HepG2 (cell line): ENCODE results near the gene NOTCH2.
"Not testable (repeated sequence)": the region's sequence is repeated elsewhere in the genome, so short reads cannot be mapped to it uniquely, and the experiment has no call there.

Experiments
- CREB1 ChIP-seq, 2 experiments: fragments of 450-650 bp in 1 of 2; IDR thresholded peaks; 2 replicates each; pipeline ENCODE4 v1.6.1; 2016 to 2017; ENCODE audit warnings: control low read depth in 1 of 2, mild to moderate bottlenecking in 1 of 2, missing compliant biosample characterization in 1 of 2, missing genetic modification characterization in 1 of 2
- CTCF ChIP-seq: sonication (generic); formaldehyde crosslinking; IDR thresholded peaks from 2 replicates; pipeline ENCODE4 v1.5.0; 2020; ENCODE audit warnings: mild to moderate bottlenecking, missing genetic modification reagents, moderate library complexity
- HHEX ChIP-seq: IDR thresholded peaks from 2 replicates; pipeline ENCODE4 v1.6.1; 2016; ENCODE audit warnings: control low read depth
- MXD4 ChIP-seq: IDR thresholded peaks from 2 replicates; pipeline ENCODE4 v1.6.1; 2016; ENCODE audit warnings: mild to moderate bottlenecking, missing biosample characterization, missing genetic modification reagents
- PHB2 ChIP-seq: fragments of 450-650 bp; IDR thresholded peaks from 2 replicates; pipeline ENCODE4 v1.6.1; 2018; ENCODE audit not compliant: partially characterized antibody
- POLR2AphosphoS5 ChIP-seq: IDR thresholded peaks from 2 replicates; pipeline ENCODE4 v1.6.1; 2012; ENCODE audit warnings: low read depth, low read length
- ZNF703 ChIP-seq: sonication (generic); formaldehyde crosslinking; IDR thresholded peaks from 2 replicates; pipeline ENCODE4 v1.5.1; 2020; ENCODE audit warnings: missing genetic modification reagents, mild to moderate bottlenecking, moderate library complexity, borderline replicate concordance

DNA sequence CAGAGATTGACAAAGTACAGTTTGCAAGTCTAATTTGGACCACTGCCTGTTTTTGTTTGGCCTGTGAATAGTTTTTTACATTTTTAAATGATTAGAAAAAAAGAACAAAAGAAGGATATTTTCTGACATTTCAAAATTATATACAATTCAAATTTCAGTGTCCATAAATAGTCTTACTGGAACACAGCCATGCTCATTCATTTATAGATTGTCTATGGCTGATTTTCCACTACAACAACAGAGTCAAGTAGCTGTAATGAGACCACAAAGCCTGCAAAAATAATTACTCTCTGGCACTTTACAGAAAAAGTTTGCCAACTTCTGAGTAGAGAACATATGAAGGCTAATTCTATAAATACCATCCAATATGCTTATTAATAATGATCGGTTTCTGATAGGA, 61.1 kb downstream of the NOTCH2 start:
- TF ChIP-seq CTCF (CRISPR knock-in tag); ZNF703; PHB2; HHEX; CREB1 (IDR thresholded peaks at IDR 0.05); CREB1 (CRISPR knock-in tag; IDR thresholded peaks at IDR 0.05); POLR2AphosphoS5; MXD4 (CRISPR knock-in tag): not testable (repeated sequence)
